ENCODE results near the gene SLC5A1. TPM values are rescaled to one million over a fixed set of nuclear protein-coding genes. Genes with fewer than 3 reads are reported as not detected.

Gene SLC5A1
- total and polyA plus RNA-seq, 9 of the 15 experiments (the other 6 are each of a cell fraction or from before 2014, with no cell fraction given) = not detected

GRCh38 chr22:32144496-32145274, 101.6 kb downstream of the SLC5A1 start:
- 1% methylated on average over 6 of the region's 6 CpGs for WGBS (ENCODE audit: insufficient coverage, low coverage, missing lambda C conversion rate)
- intact Hi-C loops (cut with micrococcal nuclease) = no loop called here
- FAIRE-seq = no peak

More at GRCh38 chr22:32144496-32145274, 101.6 kb downstream of the SLC5A1 start:
- Histone ChIP-seq H3K27ac (ENCODE audit: extremely low read depth, low read depth, low read length) (no peak overlapping the region), H3K36me3 (ENCODE audit: control insufficient read depth, insufficient read depth, low read length) (no peaks in the 10 kb centered on the region), H3K9me3 (replicated peaks; ENCODE audit: control insufficient read depth, insufficient read depth, low read depth, low read length) (no peaks in the 10 kb centered on the region), H3K79me2 (ENCODE audit: control insufficient read depth, insufficient read depth, low read length) (no peaks in the 10 kb centered on the region), H4K20me1 (replicated peaks; ENCODE audit: control insufficient read depth, insufficient read depth, low read length) (no peaks in the 10 kb centered on the region), H3K4me1 (replicated peaks in 1 of 2; ENCODE audit: control insufficient read depth in 2 of 2, insufficient read depth in 2 of 2, low read length in 2 of 2) (no peaks in the 10 kb centered on the region), H3K27me3 (ENCODE audit: control insufficient read depth in 2 of 2, insufficient read depth in 2 of 2, low read length in 2 of 2) (no peaks in the 10 kb centered on the region), H3K4me3 (no peak overlapping the region), H2AFZ (ENCODE audit: low read depth, low read length) (no peak overlapping the region), H3K9ac (ENCODE audit: insufficient read depth in 1 of 2, low read depth in 2 of 2, low read length in 2 of 2) (no peak overlapping the region), H3K4me2 (ENCODE audit: insufficient read depth, low read length) (no peak overlapping the region), H3K9me1 (ENCODE audit: control insufficient read depth, insufficient read depth, low read length) (no peaks in the 10 kb centered on the region)
- POLR2A ChIA-PET = interaction anchor here (0.6 to 0.7 kb wide), 2 partner anchors 14 to 160 kb away, joined by 3 read pairs; no protein-coding TSS in a partner anchor
- no TSS peak for BruUV-seq (replicated peaks)
- ATAC-seq (no peak), DNase-seq (ENCODE audit: extremely low read depth in 1 of 4, low spot score in 3 of 4) (no peak)
- in situ Hi-C loops (cut with MboI) = no loop called here
- TF ChIP-seq PCBP2 (IDR thresholded peaks at IDR 0.05; ENCODE audit: low read depth, low read length, poor library complexity, severe bottlenecking) = no peak
- TF ChIP-seq KAT7 (CRISPR knock-in tag; IDR thresholded peaks at IDR 0.05; ENCODE audit: borderline replicate concordance) = no peak
- no peak for TF ChIP-seq SETDB1 (IDR thresholded peaks at IDR 0.05; ENCODE audit: low read length)
- peak; percentile 57 for TF ChIP-seq CEBPB (tag; IDR thresholded peaks at IDR 0.05)
- TF ChIP-seq ZNF3 (CRISPR knock-in tag; IDR thresholded peaks at IDR 0.05) = no peak
- no peak for TF ChIP-seq SREBF1 (IDR thresholded peaks at IDR 0.05; ENCODE audit: borderline replicate concordance, low read depth, low read length)
- no peak for TF ChIP-seq ATF1 (CRISPR knock-in tag; IDR thresholded peaks at IDR 0.05)
- TF ChIP-seq ATF1 (tag; IDR thresholded peaks at IDR 0.05) = no peak
- no peak for TF ChIP-seq RERE (CRISPR knock-in tag; IDR thresholded peaks at IDR 0.05; ENCODE audit: borderline replicate concordance)
- peak; percentile 6; the same call in 1 of the 2 replicates for TF ChIP-seq SPI1 (IDR thresholded peaks at IDR 0.05; ENCODE audit: borderline replicate concordance, low read depth, low read length)
- TF ChIP-seq TBP (optimal IDR thresholded peaks at IDR 0.05; ENCODE audit: low read depth, low read length) = no peak
- no peak for TF ChIP-seq EWSR1 (IDR thresholded peaks at IDR 0.05; ENCODE audit: borderline replicate concordance, low read depth, partially characterized antibody)
- CTCF ChIA-PET (ENCODE audit: low intra/inter-chr PET ratio) = no interaction called here

All from K562 (cell line).